Measurements from ENCODE around the gene PRG2.
A peak's percentile ranks its signal among the peaks of the same experiment; 100 is the strongest.
"Not testable (repeated sequence)": the region's sequence is repeated elsewhere in the genome, so short reads cannot be mapped to it uniquely, and the experiment has no call there.

The PRG2 gene

GRCh38 chr11:57341250-57341808 lies 49.1 kb downstream of the PRG2 start:
- Mint-ChIP-seq H3K4me3 (no peak overlapping the region), H3K27me3 (peaks cover 2% of the 10 kb centered on the region), H3K27ac (no peak overlapping the region), H3K36me3 (no peaks in the 10 kb centered on the region), H3K9me3 (ENCODE audit: low read depth) (no peaks in the 10 kb centered on the region), H3K4me1 (ENCODE audit: low read depth) (peaks cover 5% of the 10 kb centered on the region)

DNA sequence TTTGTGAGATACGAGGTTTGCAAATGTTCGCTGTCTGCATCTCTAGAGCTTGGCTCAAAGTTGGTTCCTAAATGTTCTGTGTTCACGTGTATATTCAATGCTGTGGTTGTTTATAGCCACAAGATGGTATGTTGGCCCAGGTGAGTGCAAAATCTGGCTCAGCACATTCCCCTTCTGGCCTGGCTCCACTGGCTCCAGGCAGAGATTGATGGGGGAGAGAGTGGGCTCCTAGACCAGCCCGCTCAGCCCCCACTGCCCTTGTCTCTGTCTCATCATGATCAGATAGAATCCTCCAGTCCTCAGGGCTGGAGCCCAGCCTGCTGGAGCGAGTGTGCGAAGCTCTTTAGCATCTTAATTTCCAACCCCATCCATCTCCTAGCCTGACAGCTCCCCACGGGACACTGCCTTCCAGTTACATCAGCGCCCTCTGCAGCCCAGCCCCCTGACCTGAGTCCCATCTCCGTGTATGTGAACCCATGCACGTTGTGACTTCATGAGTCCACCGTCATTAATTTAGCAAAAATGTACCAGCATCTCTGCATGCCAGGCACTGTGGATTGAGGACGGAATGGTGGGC lies 50.3 kb downstream of the PRG2 start:
- Mint-ChIP-seq H3K4me3 (no peak overlapping the region), H3K27ac (no peak overlapping the region), H3K9me3 (ENCODE audit: low read depth) (no peaks in the 10 kb centered on the region), H3K4me1 (ENCODE audit: low read depth) (peaks cover 12% of the 10 kb centered on the region), H3K27me3 (peaks cover 2% of the 10 kb centered on the region), H3K36me3 (no peaks in the 10 kb centered on the region)

- H3K27ac Mint-ChIP-seq = no peak overlapping the region
- H3K9me3 Mint-ChIP-seq (ENCODE audit: low read depth) = no peaks in the 10 kb centered on the region
- H3K36me3 Mint-ChIP-seq = peaks cover 2% of the 10 kb centered on the region
- peaks cover 2% of the 10 kb centered on the region for H3K27me3 Mint-ChIP-seq
- H3K4me1 Mint-ChIP-seq (ENCODE audit: low read depth) = peaks cover 19% of the 10 kb centered on the region
- no peak overlapping the region for H3K4me3 Mint-ChIP-seq
Measured at GRCh38 chr11:57339328-57339727, 51.1 kb downstream of the PRG2 start.

DNA sequence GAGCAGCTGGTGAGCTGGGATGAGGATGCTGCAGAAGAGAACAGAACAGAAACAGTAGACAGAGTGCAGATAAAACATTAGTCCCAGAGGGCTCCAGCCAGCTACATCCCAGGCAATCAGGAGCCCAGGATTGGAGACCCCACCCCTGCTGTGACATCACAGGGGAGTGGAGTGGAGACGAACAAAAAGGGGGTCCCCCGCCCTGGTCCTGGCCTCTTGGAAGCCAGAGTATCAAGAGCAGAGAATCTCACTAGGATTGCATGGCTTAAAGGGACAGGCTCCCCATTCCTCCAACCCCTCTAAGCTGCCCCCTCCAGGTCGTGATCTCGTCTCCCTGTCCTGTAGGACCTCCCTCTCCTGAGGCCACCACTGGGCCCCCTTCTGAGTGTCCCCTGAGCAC lies 52.3 kb downstream of the PRG2 start, which contains the start of gene P2RX3:
P2RX3 (plus strand) TSS at position 211 of the 400 bp plus-strand sequence. CDS start 199 bp downstream, outside the sequence.
- Mint-ChIP-seq H3K9me3 (ENCODE audit: low read depth) (no peaks in the 10 kb centered on the region), H3K4me3 (no peak within 1 kb of the TSS), H3K27me3 (peaks cover 2% of the 10 kb centered on the region), H3K36me3 (peaks cover 2% of the 10 kb centered on the region), H3K4me1 (ENCODE audit: low read depth) (peaks cover 30% of the 10 kb centered on the region), H3K27ac (peak within 1 kb of the TSS; percentile 68)

DNA sequence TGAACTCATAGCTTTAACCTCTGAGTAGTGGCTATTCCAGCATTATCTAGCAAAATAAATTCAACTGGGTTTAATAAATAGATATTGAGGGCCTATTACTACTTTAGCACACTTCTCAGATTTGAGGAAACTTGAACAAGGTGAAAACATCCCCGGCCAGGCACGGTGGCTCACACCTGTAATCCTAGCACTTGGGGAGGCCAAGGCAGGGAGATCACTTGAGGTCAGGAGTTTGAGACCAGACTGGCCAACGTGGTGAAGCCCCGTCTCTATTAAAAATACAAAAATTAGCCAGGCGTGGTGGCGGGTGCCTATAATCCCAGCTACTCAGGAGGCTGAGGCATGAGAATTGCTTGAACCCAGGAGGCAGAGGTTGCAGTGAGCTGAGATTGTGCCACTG lies 53.6 kb downstream of the PRG2 start:
- not testable (repeated sequence) for H3K36me3 Mint-ChIP-seq; H3K9me3 Mint-ChIP-seq (ENCODE audit: low read depth); H3K27me3 Mint-ChIP-seq
- peak overlapping the region; percentile 99 for H3K4me3 Mint-ChIP-seq
- peaks cover 31% of the 10 kb centered on the region for H3K4me1 Mint-ChIP-seq (ENCODE audit: low read depth)
- H3K27ac Mint-ChIP-seq = peak overlapping the region; percentile 99

Data from activated naive CD8-positive, alpha-beta T cell (primary cell).